OCI-LY7 (cell line): ENCODE results near the gene SOCS6.

ENCODE experiments used
- CTCF ChIP-seq: fragments of 200-600 bp; sonication (generic); conservative IDR thresholded peaks from 2 replicates; pipeline ENCODE4 v1.5.1; 2014; ENCODE audit warnings: mild to moderate bottlenecking, antibody characterized with exemption, low read length, moderate library complexity, mixed read lengths
- EZH2phosphoT487 ChIP-seq: fragments of 200-600 bp; sonication (generic); IDR thresholded peaks from 2 replicates; pipeline ENCODE4 v1.6.1; 2018; ENCODE audit warnings: low read depth, borderline replicate concordance, mild to moderate bottlenecking, mixed run types, antibody characterized with exemption, low read length, moderate library complexity, mixed read lengths

- TF ChIP-seq CTCF (no peak), EZH2phosphoT487 (no peak)
Measured at GRCh38 chr18:70271742-70272141, 17.1 kb upstream of the SOCS6 start.
